ENCODE measurements around the gene CCDC13. TPM values are rescaled to one million over a fixed set of nuclear protein-coding genes. Genes with fewer than 3 reads are reported as not detected.
"Not testable (repeated sequence)": the region's sequence is repeated elsewhere in the genome, so short reads cannot be mapped to it uniquely, and the experiment has no call there.

CCDC13 gene
- total RNA-seq, 1 donor, result 0.27 TPM

- TF ChIP-seq CTCF (IDR thresholded peaks at IDR 0.05; ENCODE audit: insufficient read depth, low read length), result no peak
Measured at GRCh38 chr3:42814246-42814645, 41.2 kb upstream of the CCDC13 start.

GRCh38 chr3:42811118-42811883 lies 38.2 kb upstream of the CCDC13 start:
- H3K4me3 ChIP-seq (ENCODE audit: low read depth, low read length); DNase-seq (ENCODE audit: low read depth): not testable (repeated sequence)

More at GRCh38 chr3:42814246-42814645, 41.2 kb upstream of the CCDC13 start:
- no peak for DNase-seq (ENCODE audit: low read depth)
- no peak overlapping the region for H3K4me3 ChIP-seq (ENCODE audit: low read depth, low read length)

GRCh38 chr3:42810706-42811105 lies 37.7 kb upstream of the CCDC13 start:
- DNase-seq (ENCODE audit: low read depth); H3K4me3 ChIP-seq (ENCODE audit: low read depth, low read length): not testable (repeated sequence)

GRCh38 chr3:42809202-42809601 lies 36.1 kb upstream of the CCDC13 start, which contains the start of gene ACKR2:
ACKR2 (plus strand) TSS chr3:42809445; CDS start chr3:42864503, 55,058 bp downstream.
- no peak within 1 kb of the TSS for H3K4me3 ChIP-seq (ENCODE audit: low read depth, low read length)
- no peak for TF ChIP-seq CTCF (IDR thresholded peaks at IDR 0.05; ENCODE audit: insufficient read depth, low read length)
- DNase-seq (ENCODE audit: low read depth), result no peak

- H3K4me3 ChIP-seq (ENCODE audit: low read depth, low read length), result no peak overlapping the region
- no peak for TF ChIP-seq CTCF (IDR thresholded peaks at IDR 0.05; ENCODE audit: insufficient read depth, low read length)
- no peak for DNase-seq (ENCODE audit: low read depth)
Measured at GRCh38 chr3:42807929-42808328, 34.9 kb upstream of the CCDC13 start.

- peak overlapping the region; percentile 94 for H3K4me3 ChIP-seq (ENCODE audit: low read depth, low read length)
- DNase-seq (ENCODE audit: low read depth), result no peak
- no peak for TF ChIP-seq CTCF (IDR thresholded peaks at IDR 0.05; ENCODE audit: insufficient read depth, low read length)
Measured at GRCh38 chr3:42805141-42805821, 32.2 kb upstream of the CCDC13 start.

- H3K4me3 ChIP-seq (ENCODE audit: low read depth, low read length), result peak overlapping the region; percentile 94
- DNase-seq (ENCODE audit: low read depth), result peak; percentile 20
- TF ChIP-seq CTCF (IDR thresholded peaks at IDR 0.05; ENCODE audit: insufficient read depth, low read length), result no peak
Measured at GRCh38 chr3:42804831-42805132, 31.7 kb upstream of the CCDC13 start.

Data from fibroblast of the aortic adventitia (primary cell).